ENCODE results near the gene TSPAN14. TPM values are rescaled to one million over a fixed set of nuclear protein-coding genes. Genes with fewer than 3 reads are reported as not detected.

The TSPAN14 gene
- total and polyA plus RNA-seq, 2 of the 8 experiments (the other 6 are each of a cell fraction or from before 2014, with no cell fraction given) = 47.4 to 57.8 TPM

GRCh38 chr10:80470266-80470665, 16.2 kb downstream of the TSPAN14 start:
- Histone ChIP-seq H3K36me3 (ENCODE audit: control insufficient read depth in 2 of 4, insufficient read depth in 4 of 4, low read length in 3 of 4) (peaks cover 0 to 3% (median 0%) of the 10 kb centered on the region in 4 experiments; a peak in 2 of 8 replicates), H3K23me2 (ENCODE audit: low read depth, low read length) (no peaks in the 10 kb centered on the region), H2BK120ac (replicated peaks; ENCODE audit: low read depth, low read length) (no peak overlapping the region), H2BK5ac (ENCODE audit: low read depth, low read length) (no peak overlapping the region), H3K4ac (replicated peaks; ENCODE audit: insufficient read length, low read depth, low read length) (no peak overlapping the region), H2BK15ac (ENCODE audit: low read length) (no peak overlapping the region), H3K14ac (ENCODE audit: insufficient read length) (no peak overlapping the region), H3K4me1 (replicated peaks in 1 of 4; ENCODE audit: control insufficient read depth in 3 of 4, insufficient read depth in 4 of 4, low read length in 3 of 4) (peaks cover 14 to 39% (median 23%) of the 10 kb centered on the region in 4 experiments), H3K9me3 (ENCODE audit: insufficient read depth in 2 of 2, low read depth in 1 of 2, low read length in 1 of 2) (no peaks in the 10 kb centered on the region), H3K23ac (ENCODE audit: insufficient read length) (no peak overlapping the region), H3K27me3 (replicated peaks in 1 of 4; ENCODE audit: control insufficient read depth in 3 of 4, extremely low read depth in 1 of 4, insufficient read depth in 3 of 4, low read length in 3 of 4) (peaks cover 0 to 13% (median 6%) of the 10 kb centered on the region in 4 experiments; a peak in 4 of 7 replicates), H3K79me1 (ENCODE audit: low read depth, low read length) (peaks cover 16% of the 10 kb centered on the region), H3K79me2 (ENCODE audit: control insufficient read depth in 1 of 2, insufficient read depth in 2 of 2, low read length in 2 of 2) (peaks cover 0 to 86% of the 10 kb centered on the region in 2 experiments), H2BK12ac (ENCODE audit: low read depth, low read length) (no peak overlapping the region), H4K8ac (ENCODE audit: extremely low read depth, insufficient read depth, low read length) (no peak overlapping the region), H2AFZ (ENCODE audit: low read length) (no peak overlapping the region), H4K20me1 (replicated peaks in 1 of 2; ENCODE audit: control insufficient read depth in 1 of 2, insufficient read depth in 2 of 2, low read length in 2 of 2) (peaks cover 31 to 47% of the 10 kb centered on the region in 2 experiments), H2BK20ac (ENCODE audit: low read length) (no peak overlapping the region), H3K4me2 (ENCODE audit: insufficient read depth in 1 of 2, low read depth in 2 of 2, low read length in 2 of 2) (no peak overlapping the region), H2AK5ac (ENCODE audit: low read depth, low read length) (no peak overlapping the region), H3K4me3 (ENCODE audit: extremely low read depth in 1 of 4, insufficient read depth in 2 of 4, low read depth in 3 of 4, low read length in 4 of 4) (no peak overlapping the region), H3K56ac (replicated peaks; ENCODE audit: insufficient read length, low read depth, low read length) (no peak overlapping the region), H3K9ac (replicated peaks in 1 of 4; ENCODE audit: extremely low read depth in 1 of 4, low read depth in 3 of 4, low read length in 3 of 4) (no peak overlapping the region), H4K91ac (replicated peaks; ENCODE audit: insufficient read length, low read length) (no peak overlapping the region), H3K27ac (ENCODE audit: low read depth, low read length) (no peak overlapping the region), H3K18ac (ENCODE audit: extremely low read depth, low read length) (no peak overlapping the region), H4K5ac (ENCODE audit: insufficient read length, low read depth, low read length) (no peak overlapping the region)
- POLR2A ChIA-PET (ENCODE audit: partially characterized antibody) = no interaction called here
- 94% methylated on average over 3 of the region's 3 CpGs; no CpG with 5 or more reads in 1 of the 2 experiments for WGBS, 2 experiments (ENCODE audit: extremely low coverage in 1 of 2, insufficient coverage in 1 of 2, insufficient read length in 1 of 2, insufficient replicate concordance in 2 of 2, low coverage in 1 of 2, low lambda C conversion rate in 2 of 2, missing lambda C conversion rate in 1 of 2)
- DNase-seq (ENCODE audit: low read depth in 1 of 2, low spot score in 2 of 2) = no peak
- CTCF ChIA-PET (ENCODE audit: partially characterized antibody) = interaction anchor here (23.4 to 38.4 kb wide), 2 partner anchors 19 to 36 kb away, joined by 456 to 1263 read pairs; partner anchors contain the start of gene TSPAN14
- no peak for FAIRE-seq
- TF ChIP-seq MAFK (IDR thresholded peaks at IDR 0.05; ENCODE audit: low read depth, low read length) = peak; percentile 53; the same call in 1 of the 2 replicates
- no peak for TF ChIP-seq HDAC2 (IDR thresholded peaks at IDR 0.05; ENCODE audit: borderline replicate concordance in 1 of 2, low read depth in 2 of 2, low read length in 2 of 2)
